Neural cell (in vitro differentiated cells): ENCODE data around the gene PCOLCE2. TPM values are rescaled to one million over a fixed set of nuclear protein-coding genes. Genes with fewer than 3 reads are reported as not detected.

Source experiments
- H2AFZ ChIP-seq: fragments of 200-600, 300-800 bp; sonication (generic), shearing (Covaris generic); 2 replicates; pipeline ENCODE4 v1.6.0; 2014; ENCODE audit warnings: low read depth, mild to moderate bottlenecking, antibody characterized with exemption, low read length, moderate library complexity
- H3F3A ChIP-seq: fragments of 200-600 bp; shearing (Covaris generic); 2 replicates; pipeline ENCODE4 v1.6.1; 2016; ENCODE audit warnings: mild to moderate bottlenecking, moderate library complexity, mixed read lengths, antibody characterized with exemption, low read length; ENCODE audit not compliant: insufficient read depth, poor library complexity, severe bottlenecking
- H3K27ac ChIP-seq: fragments of 200-600, 300-800 bp; sonication (generic), shearing (Covaris generic); 2 replicates; pipeline ENCODE4 v1.5.1; 2014; ENCODE audit warnings: mild to moderate bottlenecking, low read length, moderate library complexity
- H3K27me3 ChIP-seq: fragments of 300-800, 200-600 bp; sonication (generic), shearing (Covaris generic); 2 replicates; pipeline ENCODE4 v1.6.0; 2014; ENCODE audit warnings: mild to moderate bottlenecking, low read depth, low read length, moderate library complexity; ENCODE audit not compliant: insufficient read depth
- H3K36me3 ChIP-seq: fragments of 300-800, 200-600 bp; sonication (generic), shearing (Covaris generic); 2 replicates; pipeline ENCODE4 v1.5.1; 2014; ENCODE audit warnings: mild to moderate bottlenecking, antibody characterized with exemption, low read length, moderate library complexity; ENCODE audit not compliant: insufficient read depth
- H3K4me2 ChIP-seq: fragments of 300-800, 200-600 bp; sonication (generic), shearing (Covaris generic); 2 replicates; pipeline ENCODE4 v1.6.0; 2014; ENCODE audit warnings: mild to moderate bottlenecking, low read length
- H3K4me3 ChIP-seq: fragments of 300-800, 200-600 bp; sonication (generic), shearing (Covaris generic); 2 replicates; pipeline ENCODE4 v1.5.1; 2014; ENCODE audit warnings: mild to moderate bottlenecking, low read length, moderate library complexity
- H3K79me2 ChIP-seq: fragments of 200-600 bp; shearing (Covaris generic); replicated peaks from 2 replicates; pipeline ENCODE4 v1.6.0; 2014; ENCODE audit warnings: mild to moderate bottlenecking, low read length, moderate library complexity; ENCODE audit not compliant: insufficient read depth
- H3K9ac ChIP-seq: fragments of 300-800, 200-600 bp; sonication (generic), shearing (Covaris generic); 2 replicates; pipeline ENCODE4 v1.6.1; 2016; ENCODE audit warnings: mild to moderate bottlenecking, low read length, mixed read lengths
- H3K9me2 ChIP-seq: fragments of 200-600 bp; shearing (Covaris generic); 2 replicates; pipeline ENCODE4 v1.6.1; 2016; ENCODE audit warnings: mild to moderate bottlenecking, low read length, mixed read lengths; ENCODE audit not compliant: insufficient read depth
- H3K9me3 ChIP-seq: fragments of 200-600, 300-800 bp; sonication (generic), shearing (Covaris generic); 2 replicates; pipeline ENCODE4 v1.6.1; 2016; ENCODE audit warnings: mild to moderate bottlenecking, mixed run types, low read length, moderate library complexity, mixed read lengths
- H4K20me1 ChIP-seq: fragments of 200-600 bp; shearing (Covaris generic); 2 replicates; pipeline ENCODE4 v1.6.1; 2016; ENCODE audit warnings: mild to moderate bottlenecking, mixed run types; ENCODE audit not compliant: insufficient read depth
- EP300 ChIP-seq: fragments of 450-650 bp; conservative IDR thresholded peaks from 2 replicates; pipeline ENCODE4 v1.6.1; 2014; ENCODE audit warnings: antibody characterized with exemption, mild to moderate bottlenecking, moderate library complexity; ENCODE audit not compliant: poor library complexity, severe bottlenecking
- EZH2 ChIP-seq: fragments of 200-600, 300-800 bp; shearing (Covaris generic), sonication (generic); IDR thresholded peaks from 2 replicates; pipeline ENCODE4 v1.6.1; 2014; ENCODE audit warnings: antibody characterized with exemption, low read length, borderline replicate concordance, mild to moderate bottlenecking; ENCODE audit not compliant: insufficient read depth, poor library complexity, severe bottlenecking
- MXI1 ChIP-seq: fragments of 450-650 bp; conservative IDR thresholded peaks from 2 replicates; pipeline ENCODE4 v1.6.1; 2014; ENCODE audit warnings: antibody characterized with exemption, mild to moderate bottlenecking; ENCODE audit not compliant: poor library complexity, severe bottlenecking
- POLR2AphosphoS5 ChIP-seq: IDR thresholded peaks from 2 replicates; pipeline ENCODE4 v1.6.1; 2012
- RAD21 ChIP-seq: fragments of 450-650 bp; conservative IDR thresholded peaks from 2 replicates; pipeline ENCODE4 v1.6.1; 2014; ENCODE audit warnings: antibody characterized with exemption, mild to moderate bottlenecking, moderate library complexity
- SMC3 ChIP-seq: fragments of 450-650 bp; conservative IDR thresholded peaks from 2 replicates; pipeline ENCODE4 v1.6.1; 2014; ENCODE audit warnings: antibody characterized with exemption, mild to moderate bottlenecking, moderate library complexity; ENCODE audit not compliant: poor library complexity
- TAF1 ChIP-seq: IDR thresholded peaks from 2 replicates; pipeline ENCODE4 v1.6.1; 2012; ENCODE audit warnings: low read depth
- polyA plus RNA-seq: library from polyadenylated mRNA; depleted of rRNA; stranded (reverse); fragments of >200 nt; gene quantifications from 2 replicates; pipeline ENCODE4 v1.2.3, GENCODE V29; 2014
- TF ChIP-seq, protein P1 (sequence below): IDR thresholded peaks from 2 replicates; pipeline ENCODE4 v1.6.1; 2012; ENCODE audit warnings: borderline replicate concordance
- TF ChIP-seq, protein P2 (sequence below): fragments of 450-650 bp; IDR thresholded peaks from 2 replicates; pipeline ENCODE4 v1.5.1; 2014; ENCODE audit warnings: antibody characterized with exemption, mild to moderate bottlenecking, moderate library complexity; ENCODE audit not compliant: poor library complexity, severe bottlenecking

PCOLCE2 gene
- polyA plus RNA-seq, 1 donor from 2014 or later = 29.2 TPM

DNA sequence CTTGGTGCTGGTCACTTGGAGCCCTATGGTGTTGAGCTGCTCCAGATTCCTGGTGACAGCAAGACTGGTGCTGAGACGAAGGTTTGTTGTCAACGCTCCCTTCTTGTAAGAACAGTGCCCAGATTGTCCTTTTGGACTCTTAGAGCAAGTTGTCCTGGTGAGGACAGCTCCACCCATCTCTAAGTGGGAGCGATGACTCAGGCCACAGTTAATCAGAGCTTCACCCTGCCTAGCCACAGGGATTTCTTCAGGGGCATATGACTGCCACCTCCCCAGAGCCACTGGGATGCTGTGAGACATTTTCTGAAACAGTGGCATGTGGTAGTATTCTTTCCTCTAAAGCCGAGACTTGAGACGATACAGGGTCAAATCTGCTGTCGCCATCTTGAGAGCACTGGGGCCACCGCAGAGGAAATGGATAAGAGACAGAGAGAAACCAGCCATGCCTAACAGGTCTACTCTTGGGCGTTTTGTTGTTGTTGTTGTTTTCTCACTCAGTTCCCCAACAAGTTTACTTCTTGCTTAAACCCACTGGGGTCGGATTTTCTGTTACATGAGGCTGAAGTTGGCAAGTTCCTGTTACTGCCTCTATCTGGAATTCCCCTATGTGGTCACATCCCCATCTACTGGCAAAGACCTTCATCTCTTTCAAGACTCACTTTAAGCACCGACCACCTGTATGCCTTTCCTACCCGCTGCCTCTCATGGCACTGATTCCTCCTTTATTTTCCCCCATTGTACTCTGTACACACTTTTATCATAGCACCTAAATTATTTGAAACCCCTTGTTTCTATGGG is 16.0 kb upstream of the PCOLCE2 start:
- no peaks in the 10 kb centered on the region for H3K9me3 ChIP-seq
- no peaks in the 10 kb centered on the region for H3K27me3 ChIP-seq
- no peaks in the 10 kb centered on the region for H3K9me2 ChIP-seq
- no peaks in the 10 kb centered on the region for H4K20me1 ChIP-seq
- H3K4me2 ChIP-seq = no peak overlapping the region
- no peak overlapping the region for H3K4me3 ChIP-seq
- H3K27ac ChIP-seq = no peak overlapping the region
- TF ChIP-seq MXI1 (no peak), EZH2 (no peak), POLR2AphosphoS5 (no peak), RAD21 (no peak), EP300 (no peak), TAF1 (no peak), SMC3 (no peak)
- TF ChIP-seq, protein P1, sequence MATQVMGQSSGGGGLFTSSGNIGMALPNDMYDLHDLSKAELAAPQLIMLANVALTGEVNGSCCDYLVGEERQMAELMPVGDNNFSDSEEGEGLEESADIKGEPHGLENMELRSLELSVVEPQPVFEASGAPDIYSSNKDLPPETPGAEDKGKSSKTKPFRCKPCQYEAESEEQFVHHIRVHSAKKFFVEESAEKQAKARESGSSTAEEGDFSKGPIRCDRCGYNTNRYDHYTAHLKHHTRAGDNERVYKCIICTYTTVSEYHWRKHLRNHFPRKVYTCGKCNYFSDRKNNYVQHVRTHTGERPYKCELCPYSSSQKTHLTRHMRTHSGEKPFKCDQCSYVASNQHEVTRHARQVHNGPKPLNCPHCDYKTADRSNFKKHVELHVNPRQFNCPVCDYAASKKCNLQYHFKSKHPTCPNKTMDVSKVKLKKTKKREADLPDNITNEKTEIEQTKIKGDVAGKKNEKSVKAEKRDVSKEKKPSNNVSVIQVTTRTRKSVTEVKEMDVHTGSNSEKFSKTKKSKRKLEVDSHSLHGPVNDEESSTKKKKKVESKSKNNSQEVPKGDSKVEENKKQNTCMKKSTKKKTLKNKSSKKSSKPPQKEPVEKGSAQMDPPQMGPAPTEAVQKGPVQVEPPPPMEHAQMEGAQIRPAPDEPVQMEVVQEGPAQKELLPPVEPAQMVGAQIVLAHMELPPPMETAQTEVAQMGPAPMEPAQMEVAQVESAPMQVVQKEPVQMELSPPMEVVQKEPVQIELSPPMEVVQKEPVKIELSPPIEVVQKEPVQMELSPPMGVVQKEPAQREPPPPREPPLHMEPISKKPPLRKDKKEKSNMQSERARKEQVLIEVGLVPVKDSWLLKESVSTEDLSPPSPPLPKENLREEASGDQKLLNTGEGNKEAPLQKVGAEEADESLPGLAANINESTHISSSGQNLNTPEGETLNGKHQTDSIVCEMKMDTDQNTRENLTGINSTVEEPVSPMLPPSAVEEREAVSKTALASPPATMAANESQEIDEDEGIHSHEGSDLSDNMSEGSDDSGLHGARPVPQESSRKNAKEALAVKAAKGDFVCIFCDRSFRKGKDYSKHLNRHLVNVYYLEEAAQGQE = no peak
- TF ChIP-seq, protein P2, sequence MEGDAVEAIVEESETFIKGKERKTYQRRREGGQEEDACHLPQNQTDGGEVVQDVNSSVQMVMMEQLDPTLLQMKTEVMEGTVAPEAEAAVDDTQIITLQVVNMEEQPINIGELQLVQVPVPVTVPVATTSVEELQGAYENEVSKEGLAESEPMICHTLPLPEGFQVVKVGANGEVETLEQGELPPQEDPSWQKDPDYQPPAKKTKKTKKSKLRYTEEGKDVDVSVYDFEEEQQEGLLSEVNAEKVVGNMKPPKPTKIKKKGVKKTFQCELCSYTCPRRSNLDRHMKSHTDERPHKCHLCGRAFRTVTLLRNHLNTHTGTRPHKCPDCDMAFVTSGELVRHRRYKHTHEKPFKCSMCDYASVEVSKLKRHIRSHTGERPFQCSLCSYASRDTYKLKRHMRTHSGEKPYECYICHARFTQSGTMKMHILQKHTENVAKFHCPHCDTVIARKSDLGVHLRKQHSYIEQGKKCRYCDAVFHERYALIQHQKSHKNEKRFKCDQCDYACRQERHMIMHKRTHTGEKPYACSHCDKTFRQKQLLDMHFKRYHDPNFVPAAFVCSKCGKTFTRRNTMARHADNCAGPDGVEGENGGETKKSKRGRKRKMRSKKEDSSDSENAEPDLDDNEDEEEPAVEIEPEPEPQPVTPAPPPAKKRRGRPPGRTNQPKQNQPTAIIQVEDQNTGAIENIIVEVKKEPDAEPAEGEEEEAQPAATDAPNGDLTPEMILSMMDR = no peak
- no peaks in the 10 kb centered on the region for H3F3A ChIP-seq
- H3K79me2 ChIP-seq = no peaks in the 10 kb centered on the region
- H2AFZ ChIP-seq = no peak overlapping the region
- H3K36me3 ChIP-seq = no peaks in the 10 kb centered on the region
- H3K9ac ChIP-seq = no peak overlapping the region

DNA sequence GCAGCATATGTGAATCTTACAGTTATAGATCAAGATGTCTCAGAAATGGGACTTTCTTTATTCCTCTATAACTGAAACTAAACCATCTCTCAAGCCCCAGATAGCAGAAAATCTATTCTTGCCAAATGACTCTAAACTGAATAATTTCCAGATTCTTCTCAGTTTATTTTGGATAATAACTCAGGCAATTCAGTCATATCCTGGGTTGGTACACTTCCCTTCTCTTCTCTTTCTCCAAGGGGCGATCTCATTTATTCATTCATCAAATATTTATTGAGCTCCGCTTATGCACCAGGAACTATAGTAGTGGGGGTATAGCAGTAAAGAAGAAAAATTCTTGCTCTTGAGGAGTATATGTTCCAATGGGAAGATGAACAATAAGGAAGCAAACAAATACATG is 13.5 kb upstream of the PCOLCE2 start:
- Histone ChIP-seq H3F3A (no peaks in the 10 kb centered on the region), H4K20me1 (no peaks in the 10 kb centered on the region), H3K9me2 (no peaks in the 10 kb centered on the region), H3K4me2 (no peak overlapping the region), H3K9me3 (no peaks in the 10 kb centered on the region), H2AFZ (no peak overlapping the region), H3K27ac (no peak overlapping the region), H3K9ac (no peak overlapping the region), H3K27me3 (no peaks in the 10 kb centered on the region), H3K79me2 (no peaks in the 10 kb centered on the region), H3K4me3 (no peak overlapping the region), H3K36me3 (no peaks in the 10 kb centered on the region)
- TF ChIP-seq, protein P2 = no peak
- TF ChIP-seq TAF1 (no peak), RAD21 (no peak), EZH2 (no peak), MXI1 (no peak)
- TF ChIP-seq, protein P1 = no peak
